Epithelial cell of esophagus (primary cell): ENCODE measurements around the gene MOB3B.

Experiments
- DNase-seq: peaks from one replicate; pipeline ENCODE4 v3.0.0; 2010; ENCODE audit warnings: low read depth
- H3K4me3 ChIP-seq: 2 replicates; pipeline ENCODE4 v1.5.1; 2011; ENCODE audit warnings: mild to moderate bottlenecking, low read length, control low read depth
- CTCF ChIP-seq: IDR thresholded peaks from 2 replicates; pipeline ENCODE4 v1.5.1; 2011; ENCODE audit warnings: low read depth, mild to moderate bottlenecking, low read length, control low read depth, inconsistent platforms; ENCODE audit not compliant: insufficient read depth; ENCODE audit errors: missing control alignments

Gene MOB3B

GRCh38 chr9:27337236-27337635 lies 192.4 kb downstream of the MOB3B start:
- no peak for TF ChIP-seq CTCF
- DNase-seq, result no peak
- H3K4me3 ChIP-seq, result no peak overlapping the region

- no peak for TF ChIP-seq CTCF
- no peak overlapping the region for H3K4me3 ChIP-seq
Observed at GRCh38 chr9:27336829-27337228, 192.8 kb downstream of the MOB3B start.

GRCh38 chr9:27336126-27336525 lies 193.5 kb downstream of the MOB3B start:
- TF ChIP-seq CTCF, result no peak
- no peak for DNase-seq
- no peak overlapping the region for H3K4me3 ChIP-seq

More at GRCh38 chr9:27336829-27337228, 192.8 kb downstream of the MOB3B start:
- DNase-seq, result no peak

- no peak for TF ChIP-seq CTCF
- H3K4me3 ChIP-seq, result no peak overlapping the region
- DNase-seq, result no peak
Observed at GRCh38 chr9:27335075-27335474, 194.5 kb downstream of the MOB3B start.

- DNase-seq, result peak; percentile 78
- TF ChIP-seq CTCF, result peak; percentile 85
- no peak overlapping the region for H3K4me3 ChIP-seq
Observed at GRCh38 chr9:27333241-27334052, 196.2 kb downstream of the MOB3B start.

GRCh38 chr9:27331393-27331792 lies 198.2 kb downstream of the MOB3B start:
- TF ChIP-seq CTCF, result no peak
- H3K4me3 ChIP-seq, result no peak overlapping the region
- no peak for DNase-seq

GRCh38 chr9:27329291-27329690 lies 200.3 kb downstream of the MOB3B start:
- no peak for DNase-seq
- TF ChIP-seq CTCF, result no peak
- no peak overlapping the region for H3K4me3 ChIP-seq
